ENCODE data around the gene ID1. TPM values are rescaled to one million over a fixed set of nuclear protein-coding genes. Genes with fewer than 3 reads are reported as not detected.

The ID1 gene, protein sequence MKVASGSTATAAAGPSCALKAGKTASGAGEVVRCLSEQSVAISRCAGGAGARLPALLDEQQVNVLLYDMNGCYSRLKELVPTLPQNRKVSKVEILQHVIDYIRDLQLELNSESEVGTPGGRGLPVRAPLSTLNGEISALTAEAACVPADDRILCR
- 92.0 TPM for total RNA-seq (ENCODE audit: unreplicated experiment)
- long read RNA-seq, transcript ID1-201 (1 exons, 1,233 nt) = minor isoform, 12 of 112 reads
- long read RNA-seq, transcript ID1-202 (2 exons, 994 nt) = major isoform, 99 of 112 reads
- long read RNA-seq, partial matches to known transcripts = 0 of 112 reads
- long read RNA-seq, other reads (novel, unspliced or antisense) = 1 of 112 reads

DNA sequence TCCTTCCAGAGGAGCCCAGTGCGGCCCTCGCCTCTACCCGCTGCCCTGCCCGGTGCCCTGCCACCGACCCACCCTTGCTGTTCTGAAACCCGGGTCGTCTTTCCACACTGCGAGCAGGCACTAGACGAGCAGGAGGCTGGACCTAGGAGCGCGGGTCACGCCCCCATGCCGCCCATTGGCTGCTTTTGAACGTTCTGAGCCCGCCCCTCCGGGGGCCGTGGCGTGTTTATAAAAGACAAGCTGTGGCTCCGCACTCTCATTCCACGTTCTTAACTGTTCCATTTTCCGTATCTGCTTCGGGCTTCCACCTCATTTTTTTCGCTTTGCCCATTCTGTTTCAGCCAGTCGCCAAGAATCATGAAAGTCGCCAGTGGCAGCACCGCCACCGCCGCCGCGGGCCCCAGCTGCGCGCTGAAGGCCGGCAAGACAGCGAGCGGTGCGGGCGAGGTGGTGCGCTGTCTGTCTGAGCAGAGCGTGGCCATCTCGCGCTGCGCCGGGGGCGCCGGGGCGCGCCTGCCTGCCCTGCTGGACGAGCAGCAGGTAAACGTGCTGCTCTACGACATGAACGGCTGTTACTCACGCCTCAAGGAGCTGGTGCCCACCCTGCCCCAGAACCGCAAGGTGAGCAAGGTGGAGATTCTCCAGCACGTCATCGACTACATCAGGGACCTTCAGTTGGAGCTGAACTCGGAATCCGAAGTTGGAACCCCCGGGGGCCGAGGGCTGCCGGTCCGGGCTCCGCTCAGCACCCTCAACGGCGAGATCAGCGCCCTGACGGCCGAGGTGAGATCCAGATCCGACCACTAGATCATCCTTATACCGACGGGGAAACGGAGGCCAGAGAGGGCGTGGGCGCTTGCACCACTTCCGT lies at the start of gene ID1:
Gene ID1 (plus strand): TSS at position 259 of the 871 bp plus-strand sequence. CDS start 99 bp downstream, at position 358.
- TF ChIP-seq, protein P1, sequence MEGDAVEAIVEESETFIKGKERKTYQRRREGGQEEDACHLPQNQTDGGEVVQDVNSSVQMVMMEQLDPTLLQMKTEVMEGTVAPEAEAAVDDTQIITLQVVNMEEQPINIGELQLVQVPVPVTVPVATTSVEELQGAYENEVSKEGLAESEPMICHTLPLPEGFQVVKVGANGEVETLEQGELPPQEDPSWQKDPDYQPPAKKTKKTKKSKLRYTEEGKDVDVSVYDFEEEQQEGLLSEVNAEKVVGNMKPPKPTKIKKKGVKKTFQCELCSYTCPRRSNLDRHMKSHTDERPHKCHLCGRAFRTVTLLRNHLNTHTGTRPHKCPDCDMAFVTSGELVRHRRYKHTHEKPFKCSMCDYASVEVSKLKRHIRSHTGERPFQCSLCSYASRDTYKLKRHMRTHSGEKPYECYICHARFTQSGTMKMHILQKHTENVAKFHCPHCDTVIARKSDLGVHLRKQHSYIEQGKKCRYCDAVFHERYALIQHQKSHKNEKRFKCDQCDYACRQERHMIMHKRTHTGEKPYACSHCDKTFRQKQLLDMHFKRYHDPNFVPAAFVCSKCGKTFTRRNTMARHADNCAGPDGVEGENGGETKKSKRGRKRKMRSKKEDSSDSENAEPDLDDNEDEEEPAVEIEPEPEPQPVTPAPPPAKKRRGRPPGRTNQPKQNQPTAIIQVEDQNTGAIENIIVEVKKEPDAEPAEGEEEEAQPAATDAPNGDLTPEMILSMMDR (IDR thresholded peaks at IDR 0.05; ENCODE audit: partially characterized antibody, unreplicated experiment) = no peak
- H3K36me3 Mint-ChIP-seq (ENCODE audit: unreplicated experiment) = no peaks in the 10 kb centered on the region
- H3K4me3 Mint-ChIP-seq (ENCODE audit: unreplicated experiment) = peak within 1 kb of the TSS; percentile 94
- peaks cover 40% of the 10 kb centered on the region for H3K4me1 Mint-ChIP-seq (ENCODE audit: low read depth, unreplicated experiment)
- peaks cover 33% of the 10 kb centered on the region for H3K27me3 Mint-ChIP-seq (ENCODE audit: unreplicated experiment)
- peak; percentile 99 for DNase-seq
- peak within 1 kb of the TSS; percentile 92 for H3K27ac Mint-ChIP-seq (ENCODE audit: unreplicated experiment)
- peaks cover 39% of the 10 kb centered on the region for H3K9me3 Mint-ChIP-seq (ENCODE audit: unreplicated experiment)

DNA sequence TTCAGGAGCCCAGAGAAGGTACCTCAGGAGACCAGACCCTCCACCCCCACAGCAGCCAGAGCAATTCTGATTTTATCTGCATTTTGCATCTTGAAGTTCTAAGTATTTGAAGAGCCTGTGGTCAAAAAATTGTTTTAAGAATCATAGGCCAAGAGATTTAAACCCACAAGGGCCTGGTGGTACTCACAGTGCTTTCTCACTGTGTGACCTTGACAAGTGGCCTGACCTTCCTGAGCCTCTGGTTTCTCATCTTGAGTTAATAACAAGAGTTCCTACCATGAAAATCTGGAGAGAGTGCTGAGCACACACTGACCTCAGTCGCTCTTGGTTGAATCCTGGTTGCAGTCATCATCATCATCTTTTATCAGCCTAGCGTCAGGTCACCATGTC lies 45.4 kb upstream of the ID1 start:
- Mint-ChIP-seq H3K9me3 (ENCODE audit: unreplicated experiment) (peaks cover 19% of the 10 kb centered on the region), H3K4me3 (ENCODE audit: unreplicated experiment) (no peak overlapping the region)

DNA sequence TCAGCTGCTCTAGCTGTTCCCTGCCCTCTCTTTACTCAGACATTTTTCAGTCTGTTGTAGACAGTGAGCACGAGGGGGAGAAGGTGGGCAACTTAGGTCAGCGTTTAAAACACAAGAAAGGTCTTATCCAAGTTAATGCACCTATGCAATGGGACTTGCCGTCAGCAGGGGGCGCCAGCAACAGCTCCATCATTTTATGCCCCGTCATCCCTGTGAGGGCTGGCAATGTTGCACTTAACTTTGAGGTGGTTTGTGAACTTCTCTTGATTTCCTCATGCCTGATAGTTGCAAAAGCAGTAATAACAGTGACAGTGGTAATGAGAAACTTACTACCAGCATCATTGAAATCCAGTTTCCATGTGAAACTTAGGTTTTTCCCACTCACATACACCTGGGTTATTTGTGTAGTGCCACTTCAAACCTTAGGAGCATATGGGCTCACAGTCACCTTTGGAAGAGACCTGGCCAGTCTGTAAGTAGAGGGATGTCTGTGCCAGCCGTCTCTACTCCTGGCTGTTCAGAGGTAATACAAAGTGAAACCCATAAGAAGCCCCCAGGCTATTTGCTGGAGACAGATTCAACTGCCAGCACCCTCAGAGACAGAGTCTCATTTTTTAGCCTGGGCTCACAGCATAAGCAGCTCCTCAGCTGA lies 44.9 kb upstream of the ID1 start:
- peaks cover 16% of the 10 kb centered on the region for H3K9me3 Mint-ChIP-seq (ENCODE audit: unreplicated experiment)
- DNase-seq = peak; percentile 94
- no peak overlapping the region for H3K4me3 Mint-ChIP-seq (ENCODE audit: unreplicated experiment)
- peaks cover 20% of the 10 kb centered on the region for H3K27me3 Mint-ChIP-seq (ENCODE audit: unreplicated experiment)
- H3K27ac Mint-ChIP-seq (ENCODE audit: unreplicated experiment) = peak overlapping the region; percentile 79
- H3K36me3 Mint-ChIP-seq (ENCODE audit: unreplicated experiment) = no peaks in the 10 kb centered on the region
- H3K4me1 Mint-ChIP-seq (ENCODE audit: low read depth, unreplicated experiment) = peaks cover 24% of the 10 kb centered on the region
- TF ChIP-seq, protein P1 (IDR thresholded peaks at IDR 0.05; ENCODE audit: partially characterized antibody, unreplicated experiment) = peak; percentile 100

More for the DNA sequence above, 45.4 kb upstream of the ID1 start:
- peaks cover 25% of the 10 kb centered on the region for H3K27me3 Mint-ChIP-seq (ENCODE audit: unreplicated experiment)
- no peaks in the 10 kb centered on the region for H3K36me3 Mint-ChIP-seq (ENCODE audit: unreplicated experiment)
- no peak for DNase-seq
- peak overlapping the region; percentile 79 for H3K27ac Mint-ChIP-seq (ENCODE audit: unreplicated experiment)
- TF ChIP-seq, protein P1 (IDR thresholded peaks at IDR 0.05; ENCODE audit: partially characterized antibody, unreplicated experiment) = no peak
- H3K4me1 Mint-ChIP-seq (ENCODE audit: low read depth, unreplicated experiment) = peaks cover 29% of the 10 kb centered on the region

DNA sequence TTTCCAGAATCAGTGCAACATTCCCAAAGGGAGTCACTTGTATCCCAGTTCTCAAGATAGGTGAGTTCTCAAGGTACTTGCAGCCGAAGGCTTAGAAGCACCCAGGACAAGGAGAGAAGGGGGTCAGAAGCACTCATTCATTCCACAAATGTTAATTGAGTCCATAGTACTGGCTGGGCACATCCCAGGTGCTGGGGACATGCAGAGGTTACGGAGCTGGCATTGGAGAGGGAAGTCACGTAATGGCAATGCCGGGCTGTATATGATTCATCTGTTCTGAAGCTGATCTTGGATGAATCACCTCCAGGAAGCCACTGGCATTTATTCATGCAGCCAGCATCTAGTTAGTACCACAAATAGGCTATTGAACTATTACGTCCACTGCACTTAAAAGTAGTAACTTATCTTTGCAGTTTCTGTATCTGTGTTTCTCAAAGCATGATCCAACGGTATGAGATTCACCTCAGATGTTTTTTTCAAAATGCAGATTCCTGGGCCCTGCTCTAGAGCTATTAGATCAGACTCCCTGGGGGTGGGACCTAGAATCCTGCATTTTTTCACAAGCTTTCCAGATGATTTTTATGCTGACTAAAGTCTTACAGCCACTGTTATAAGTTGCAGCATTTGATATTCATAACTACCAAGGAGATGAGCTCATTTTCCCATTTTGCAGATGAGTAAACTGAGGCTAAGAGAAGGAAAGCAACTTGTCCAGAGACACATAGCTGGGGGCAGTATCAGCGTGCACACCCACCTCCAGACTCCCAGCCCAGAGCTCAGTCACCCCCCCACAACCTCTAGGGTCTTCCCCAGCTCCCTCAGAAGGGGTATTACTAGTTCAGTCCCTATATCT lies 44.1 kb upstream of the ID1 start:
- TF ChIP-seq, protein P1 (IDR thresholded peaks at IDR 0.05; ENCODE audit: partially characterized antibody, unreplicated experiment) = no peak
- H3K36me3 Mint-ChIP-seq (ENCODE audit: unreplicated experiment) = no peaks in the 10 kb centered on the region
- peak overlapping the region; percentile 25 for H3K27ac Mint-ChIP-seq (ENCODE audit: unreplicated experiment)

More for the DNA sequence above, 44.1 kb upstream of the ID1 start:
- Mint-ChIP-seq H3K9me3 (ENCODE audit: unreplicated experiment) (peaks cover 16% of the 10 kb centered on the region), H3K4me1 (ENCODE audit: low read depth, unreplicated experiment) (peaks cover 19% of the 10 kb centered on the region), H3K4me3 (ENCODE audit: unreplicated experiment) (no peak overlapping the region), H3K27me3 (ENCODE audit: unreplicated experiment) (peaks cover 19% of the 10 kb centered on the region)
- DNase-seq = no peak

Measured in glutamatergic neuron (in vitro differentiated cells).